ENCODE results near the gene GALNS. TPM values are rescaled to one million over a fixed set of nuclear protein-coding genes. Genes with fewer than 3 reads are reported as not detected.

The GALNS gene
- total RNA-seq, 1 donor from 2014 or later: 15.5 TPM

DNA sequence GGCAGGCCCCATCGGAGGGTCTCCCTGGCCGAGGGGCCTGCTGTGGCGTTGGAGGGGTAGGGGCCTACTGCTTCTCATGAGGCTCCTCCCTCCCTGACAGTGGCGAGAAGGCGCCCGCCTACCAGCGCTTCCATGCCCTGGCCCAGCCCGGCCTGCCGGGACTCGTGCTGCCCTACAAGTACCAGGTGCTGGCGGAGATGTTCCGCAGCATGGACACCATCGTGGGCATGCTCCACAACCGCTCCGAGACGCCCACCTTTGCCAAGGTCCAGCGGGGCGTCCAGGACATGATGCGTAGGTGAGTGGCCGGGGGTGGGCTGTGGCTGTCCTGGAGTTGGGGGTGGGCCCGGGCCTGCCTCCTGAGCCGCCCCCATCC, 51.4 kb downstream of the GALNS start:
- intact Hi-C loops (cut with micrococcal nuclease): no loop called here
- H3K4me1 ChIP-seq: peaks cover 36% of the 10 kb centered on the region
- TF ChIP-seq, protein P1, sequence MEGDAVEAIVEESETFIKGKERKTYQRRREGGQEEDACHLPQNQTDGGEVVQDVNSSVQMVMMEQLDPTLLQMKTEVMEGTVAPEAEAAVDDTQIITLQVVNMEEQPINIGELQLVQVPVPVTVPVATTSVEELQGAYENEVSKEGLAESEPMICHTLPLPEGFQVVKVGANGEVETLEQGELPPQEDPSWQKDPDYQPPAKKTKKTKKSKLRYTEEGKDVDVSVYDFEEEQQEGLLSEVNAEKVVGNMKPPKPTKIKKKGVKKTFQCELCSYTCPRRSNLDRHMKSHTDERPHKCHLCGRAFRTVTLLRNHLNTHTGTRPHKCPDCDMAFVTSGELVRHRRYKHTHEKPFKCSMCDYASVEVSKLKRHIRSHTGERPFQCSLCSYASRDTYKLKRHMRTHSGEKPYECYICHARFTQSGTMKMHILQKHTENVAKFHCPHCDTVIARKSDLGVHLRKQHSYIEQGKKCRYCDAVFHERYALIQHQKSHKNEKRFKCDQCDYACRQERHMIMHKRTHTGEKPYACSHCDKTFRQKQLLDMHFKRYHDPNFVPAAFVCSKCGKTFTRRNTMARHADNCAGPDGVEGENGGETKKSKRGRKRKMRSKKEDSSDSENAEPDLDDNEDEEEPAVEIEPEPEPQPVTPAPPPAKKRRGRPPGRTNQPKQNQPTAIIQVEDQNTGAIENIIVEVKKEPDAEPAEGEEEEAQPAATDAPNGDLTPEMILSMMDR (IDR thresholded peaks at IDR 0.05; ENCODE audit: borderline replicate concordance): no peak
- H3K36me3 ChIP-seq: peaks cover 11% of the 10 kb centered on the region
- H3K9me3 ChIP-seq (replicated peaks): no peaks in the 10 kb centered on the region
- H3K27me3 ChIP-seq (ENCODE audit: low read depth): no peaks in the 10 kb centered on the region
- no peak overlapping the region for H3K27ac ChIP-seq (replicated peaks)
- H3K4me3 ChIP-seq: no peak overlapping the region
- DNase-seq: no peak

DNA sequence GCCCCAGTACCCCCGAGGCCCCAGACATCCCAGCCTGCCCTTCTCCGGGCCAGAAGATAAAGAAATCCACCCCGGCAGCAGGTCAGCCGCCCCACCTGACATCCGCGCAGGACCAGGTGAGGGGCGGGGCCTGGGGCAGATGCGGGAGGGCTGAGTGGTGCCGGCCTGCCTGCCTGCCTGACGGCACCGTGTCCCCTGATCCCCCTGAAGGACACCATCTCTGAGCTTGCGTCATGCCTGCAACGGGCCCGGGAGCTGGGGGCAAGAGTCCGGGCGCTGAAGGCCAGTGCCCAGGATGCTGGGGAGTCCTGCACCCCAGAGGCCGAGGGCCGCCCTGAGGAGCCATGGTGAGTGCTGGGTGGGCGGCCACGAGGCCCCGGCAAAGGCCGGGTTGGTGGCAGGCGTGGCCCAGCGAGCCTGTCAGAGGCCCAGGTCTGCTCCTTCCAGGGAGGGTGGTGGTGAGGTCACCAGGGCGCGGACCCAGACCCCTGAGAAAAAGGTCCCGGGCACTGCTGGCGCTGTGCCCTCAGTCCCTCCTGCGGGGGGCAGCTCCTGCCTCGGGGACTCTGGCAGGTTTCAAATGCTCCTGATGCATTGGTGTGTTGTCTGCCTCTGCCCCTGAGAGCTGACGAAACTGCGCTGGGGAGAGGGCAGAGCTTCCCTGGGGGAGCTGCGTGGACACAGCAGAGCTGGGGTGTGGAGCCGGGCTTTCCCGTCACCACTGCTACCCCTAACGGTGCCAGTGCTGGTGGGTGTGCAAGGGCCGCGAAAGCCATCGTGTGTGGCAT, 52.0 kb downstream of the GALNS start:
- Histone ChIP-seq H3K36me3 (peaks cover 10% of the 10 kb centered on the region), H3K27me3 (ENCODE audit: low read depth) (no peaks in the 10 kb centered on the region), H3K9me3 (replicated peaks) (no peaks in the 10 kb centered on the region), H3K4me1 (peaks cover 30% of the 10 kb centered on the region), H3K27ac (replicated peaks) (no peak overlapping the region), H3K4me3 (peak overlapping the region; percentile 73)
- intact Hi-C loops (cut with micrococcal nuclease): no loop called here
- DNase-seq: no peak
- TF ChIP-seq, protein P1 (IDR thresholded peaks at IDR 0.05; ENCODE audit: borderline replicate concordance): no peak

DNA sequence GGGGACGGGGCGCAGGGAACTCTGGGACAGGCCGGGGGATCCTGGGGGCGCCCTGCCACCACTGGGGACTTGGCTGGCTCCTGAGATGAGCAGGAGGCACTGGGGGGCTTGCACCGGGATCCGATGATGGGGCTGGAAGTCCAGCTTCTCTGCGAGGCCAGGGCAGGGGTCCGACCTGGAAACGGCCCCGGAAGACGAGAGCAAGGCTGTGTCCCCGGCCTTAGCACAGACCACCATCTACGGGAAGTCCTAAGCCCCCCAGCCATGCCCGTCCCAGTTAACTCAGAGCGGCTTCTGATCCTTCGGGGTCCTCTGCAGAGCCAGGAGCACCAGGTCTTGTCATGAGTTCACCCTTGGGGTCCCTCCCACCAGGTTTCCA, 52.6 kb downstream of the GALNS start:
- Histone ChIP-seq H3K27ac (replicated peaks) (no peak overlapping the region), H3K36me3 (peaks cover 5% of the 10 kb centered on the region), H3K27me3 (ENCODE audit: low read depth) (no peaks in the 10 kb centered on the region), H3K4me1 (peaks cover 25% of the 10 kb centered on the region), H3K9me3 (replicated peaks) (no peaks in the 10 kb centered on the region), H3K4me3 (peak overlapping the region; percentile 73)
- TF ChIP-seq, protein P1 (IDR thresholded peaks at IDR 0.05; ENCODE audit: borderline replicate concordance): no peak
- intact Hi-C loops (cut with micrococcal nuclease): no loop called here
- DNase-seq: no peak

DNA sequence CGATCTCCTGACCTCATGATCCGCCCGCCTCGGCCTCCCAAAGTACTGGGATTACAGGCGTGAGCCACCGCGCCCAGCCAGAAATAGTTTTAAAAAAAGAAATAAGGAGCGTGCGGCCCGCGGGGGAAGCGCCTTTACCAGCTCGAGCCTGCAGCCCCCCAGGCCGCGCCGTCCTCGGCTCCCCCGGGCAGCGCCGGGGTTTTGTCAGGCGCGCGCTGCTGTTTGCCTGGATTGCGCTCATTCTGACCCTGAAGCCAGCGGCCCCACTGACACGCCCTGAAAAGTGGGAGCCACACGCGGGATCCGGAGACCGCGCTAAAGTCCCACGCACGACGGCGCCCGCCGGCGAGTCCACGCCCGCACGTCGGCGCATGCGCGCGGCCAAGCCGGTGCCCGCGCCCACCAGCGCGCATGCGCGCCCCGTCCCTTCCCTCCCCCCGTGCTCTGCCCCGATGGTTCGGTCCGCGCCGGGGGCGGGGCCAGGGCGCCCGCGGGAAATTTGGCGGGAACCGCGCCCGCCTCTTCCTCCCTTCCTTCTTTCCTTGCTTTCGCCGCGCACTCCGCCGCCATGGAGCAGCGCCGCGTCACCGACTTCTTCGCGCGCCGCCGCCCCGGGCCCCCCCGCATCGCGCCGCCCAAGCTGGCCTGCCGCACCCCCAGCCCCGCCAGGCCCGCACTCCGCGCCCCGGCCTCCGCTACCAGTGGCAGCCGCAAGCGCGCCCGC, 53.3 kb downstream of the GALNS start, which contains the start of gene CDT1:
Gene CDT1 (plus strand): TSS at position 526 of the 724 bp plus-strand sequence. CDS start 43 bp downstream, at position 569.
- intact Hi-C loops (cut with micrococcal nuclease): no loop called here
- H3K27ac ChIP-seq (replicated peaks): peak within 1 kb of the TSS; percentile 73

DNA sequence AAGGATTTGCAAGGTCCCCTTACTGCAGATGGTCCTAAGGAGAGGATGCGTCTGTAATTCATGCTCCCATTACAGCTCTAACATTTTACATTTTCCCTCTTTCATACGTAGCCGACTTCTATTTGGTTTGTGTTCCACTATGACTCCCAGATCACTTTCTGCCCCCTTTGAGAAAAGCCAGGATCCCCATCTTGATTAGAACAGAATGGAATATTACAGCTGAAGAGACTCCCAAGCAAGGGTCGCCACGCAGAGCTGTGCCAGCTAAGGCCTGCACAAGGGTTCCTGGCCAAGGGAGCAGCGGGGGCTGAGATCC, 56.5 kb downstream of the GALNS start:
- Histone ChIP-seq H3K4me3 (no peak overlapping the region), H3K27ac (replicated peaks) (no peak overlapping the region), H3K36me3 (no peaks in the 10 kb centered on the region), H3K27me3 (ENCODE audit: low read depth) (no peaks in the 10 kb centered on the region), H3K9me3 (replicated peaks) (no peaks in the 10 kb centered on the region), H3K4me1 (peaks cover 25% of the 10 kb centered on the region)
- intact Hi-C loops (cut with micrococcal nuclease): no loop called here
- TF ChIP-seq, protein P1 (IDR thresholded peaks at IDR 0.05; ENCODE audit: borderline replicate concordance): no peak
- no peak for DNase-seq

More for the DNA sequence above, 53.3 kb downstream of the GALNS start, which contains the start of gene CDT1:
- Histone ChIP-seq H3K4me1 (peaks cover 25% of the 10 kb centered on the region), H3K36me3 (no peaks in the 10 kb centered on the region), H3K9me3 (replicated peaks) (no peaks in the 10 kb centered on the region), H3K27me3 (ENCODE audit: low read depth) (no peaks in the 10 kb centered on the region), H3K4me3 (peak within 1 kb of the TSS; percentile 73)
- DNase-seq: peak; percentile 79
- TF ChIP-seq, protein P1 (IDR thresholded peaks at IDR 0.05; ENCODE audit: borderline replicate concordance): no peak

Data from left ventricle myocardium inferior (tissue), 1 donor.